SK-N-SH (cell line): ENCODE results near the gene ZDHHC8. TPM values are rescaled to one million over a fixed set of nuclear protein-coding genes. Genes with fewer than 3 reads are reported as not detected.

Source experiments
- CTCF ChIA-PET: fragments of 300-600, 350-600 bp; formaldehyde crosslinking; extraction: SDS; loops from one replicate; lab custom pipeline; 2021; lab: Yijun Ruan, JAX
- POLR2A ChIA-PET: fragments of 350-600 bp; sonication (Branson Sonifier 250); formaldehyde crosslinking; extraction: SDS; loops from one replicate; lab custom pipeline; 2020; ENCODE audit warnings: antibody characterized with exemption, inconsistent platforms; lab: Yijun Ruan, JAX
- DNase-seq: peaks from one replicate; pipeline ENCODE4 v3.0.0; 2012
- H2AFZ ChIP-seq: fragments of 200-600 bp; sonication (generic); 2 replicates; pipeline ENCODE4 v1.8.1; 2016; ENCODE audit warnings: antibody characterized with exemption, mild to moderate bottlenecking, low read depth
- H3F3A ChIP-seq: fragments of 200-600 bp; sonication (generic); replicated peaks from 2 replicates; pipeline ENCODE3; 2016; ENCODE audit warnings: antibody characterized with exemption, mild to moderate bottlenecking; ENCODE audit not compliant: insufficient read depth
- H3K27ac ChIP-seq, 2 experiments: fragments of 200-500 bp in 1 of 2; fragments of 200-600 bp in 1 of 2; sonication (Bioruptor generic) in 1 of 2; sonication (generic), shearing (Covaris generic) in 1 of 2; 2 replicates each; pipeline versions ENCODE4 v1.5.1 to v1.6.1; 2014 to 2016; ENCODE audit warnings: low read depth in 2 of 2, inconsistent platforms in 1 of 2, low read length in 1 of 2, mild to moderate bottlenecking in 1 of 2, mixed read lengths in 1 of 2
- H3K27me3 ChIP-seq: fragments of 200-600 bp; sonication (generic), shearing (Covaris generic); 2 replicates; pipeline ENCODE4 v1.6.1; 2016; ENCODE audit warnings: mixed run types; ENCODE audit not compliant: insufficient read depth
- H3K36me3 ChIP-seq, 2 experiments: fragments of 200-500 bp in 1 of 2; fragments of 200-600 bp in 1 of 2; sonication (Bioruptor generic) in 1 of 2; sonication (generic) in 1 of 2; replicated peaks in 1 of 2; 2 replicates each; pipeline versions ENCODE3 to v1.5.1; 2014 to 2016; ENCODE audit warnings: low read length in 1 of 2, mild to moderate bottlenecking in 1 of 2; ENCODE audit not compliant: insufficient read depth in 2 of 2, control insufficient read depth in 1 of 2
- H3K4me1 ChIP-seq, 2 experiments: fragments of 200-500 bp in 1 of 2; fragments of 200-600 bp in 1 of 2; sonication (Bioruptor generic) in 1 of 2; sonication (generic), shearing (Covaris generic) in 1 of 2; 2 replicates each; pipeline versions ENCODE4 v1.5.1 to v1.6.1; 2014 to 2016; ENCODE audit warnings: low read depth in 1 of 2, low read length in 1 of 2, mixed run types in 1 of 2; ENCODE audit not compliant: insufficient read depth in 2 of 2, control insufficient read depth in 1 of 2
- H3K4me2 ChIP-seq: fragments of 200-600 bp; sonication (generic), shearing (Covaris generic); 2 replicates; pipeline ENCODE4 v1.6.1; 2017; ENCODE audit warnings: mixed run types
- H3K4me3 ChIP-seq, 2 experiments: fragments of 200-500 bp in 1 of 2; fragments of 200-600 bp in 1 of 2; sonication (Bioruptor generic) in 1 of 2; sonication (generic), shearing (Covaris generic) in 1 of 2; 2 replicates each; pipeline versions ENCODE4 v1.5.1 to v1.8.1; 2014 to 2016; ENCODE audit warnings: low read depth in 2 of 2, inconsistent platforms in 1 of 2, low read length in 1 of 2, mild to moderate bottlenecking in 1 of 2, mixed read lengths in 1 of 2, moderate library complexity in 1 of 2
- H3K79me2 ChIP-seq: fragments of 200-600 bp; sonication (generic); 2 replicates; pipeline ENCODE4 v1.8.1; 2017; ENCODE audit warnings: mild to moderate bottlenecking; ENCODE audit not compliant: insufficient read depth
- H3K9ac ChIP-seq: fragments of 200-600 bp; sonication (generic); 2 replicates; pipeline ENCODE4 v1.6.1; 2017; ENCODE audit warnings: mixed run types
- H3K9me2 ChIP-seq: fragments of 200-600 bp; sonication (generic); 2 replicates; pipeline ENCODE4 v1.6.1; 2017; ENCODE audit warnings: mixed run types
- H3K9me3 ChIP-seq: fragments of 200-600 bp; sonication (generic); 2 replicates; pipeline ENCODE4 v1.6.1; 2017; ENCODE audit warnings: mixed run types, mild to moderate bottlenecking, moderate library complexity
- H4K20me1 ChIP-seq: fragments of 200-600 bp; sonication (generic); 2 replicates; pipeline ENCODE4 v1.6.1; 2017; ENCODE audit warnings: mild to moderate bottlenecking, mixed run types; ENCODE audit not compliant: insufficient read depth
- ELF1 ChIP-seq: IDR thresholded peaks from 2 replicates; pipeline ENCODE4 v1.4.0; 2012
- EP300 ChIP-seq, 2 experiments: IDR thresholded peaks; 2 replicates each; pipeline versions ENCODE4 v1.4.0 to v1.6.1; 2012; ENCODE audit warnings: borderline replicate concordance in 1 of 2, low read depth in 1 of 2, low read length in 1 of 2
- EZH2phosphoT487 ChIP-seq: fragments of 200-600 bp; sonication (generic); IDR thresholded peaks from 2 replicates; pipeline ENCODE4 v1.6.1; 2017; ENCODE audit warnings: low read depth, mixed run types, mild to moderate bottlenecking, antibody characterized with exemption, moderate library complexity, borderline replicate concordance
- GATA2 ChIP-seq: sonication (generic); formaldehyde crosslinking; IDR thresholded peaks from 2 replicates; pipeline ENCODE4 v1.5.0; 2020; ENCODE audit warnings: mild to moderate bottlenecking, missing genetic modification reagents
- POLR2AphosphoS5 ChIP-seq: IDR thresholded peaks from 2 replicates; pipeline ENCODE4 v1.6.1; 2012; ENCODE audit warnings: low read depth, low read length
- RAD21 ChIP-seq: IDR thresholded peaks from 2 replicates; pipeline ENCODE4 v1.6.1; 2012; ENCODE audit warnings: mild to moderate bottlenecking, low read length
- WGBS: methylation state at CpG from one replicate; pipeline ENCODE4 v1.1.6; 2017; ENCODE audit warnings: low lambda C conversion rate; 5-methylcytosine and 5-hydroxymethylcytosine counted together
- polyA plus RNA-seq, 3 experiments: library from polyadenylated mRNA; depleted of rRNA; stranded (reverse); fragments of >200 nt; gene quantifications; 2 replicates each; pipeline ENCODE4 v1.2.3, GENCODE V29; 2012
- TF ChIP-seq, protein P1 (sequence below): fragments of 200-600 bp; sonication (generic); IDR thresholded peaks from 2 replicates; pipeline ENCODE4 v1.6.1; 2017; ENCODE audit warnings: antibody characterized with exemption, mild to moderate bottlenecking, moderate library complexity
- TF ChIP-seq, protein P2 (sequence below): IDR thresholded peaks from 2 replicates; pipeline ENCODE4 v1.6.1; 2012; ENCODE audit warnings: mild to moderate bottlenecking, low read depth, low read length, moderate library complexity
- TF ChIP-seq, protein P3 (sequence below): IDR thresholded peaks from 2 replicates; pipeline ENCODE4; 2012

The ZDHHC8 gene
- polyA plus RNA-seq, 1 of the 3 experiments (the other 2 are of a cell fraction): 65.3 TPM

DNA sequence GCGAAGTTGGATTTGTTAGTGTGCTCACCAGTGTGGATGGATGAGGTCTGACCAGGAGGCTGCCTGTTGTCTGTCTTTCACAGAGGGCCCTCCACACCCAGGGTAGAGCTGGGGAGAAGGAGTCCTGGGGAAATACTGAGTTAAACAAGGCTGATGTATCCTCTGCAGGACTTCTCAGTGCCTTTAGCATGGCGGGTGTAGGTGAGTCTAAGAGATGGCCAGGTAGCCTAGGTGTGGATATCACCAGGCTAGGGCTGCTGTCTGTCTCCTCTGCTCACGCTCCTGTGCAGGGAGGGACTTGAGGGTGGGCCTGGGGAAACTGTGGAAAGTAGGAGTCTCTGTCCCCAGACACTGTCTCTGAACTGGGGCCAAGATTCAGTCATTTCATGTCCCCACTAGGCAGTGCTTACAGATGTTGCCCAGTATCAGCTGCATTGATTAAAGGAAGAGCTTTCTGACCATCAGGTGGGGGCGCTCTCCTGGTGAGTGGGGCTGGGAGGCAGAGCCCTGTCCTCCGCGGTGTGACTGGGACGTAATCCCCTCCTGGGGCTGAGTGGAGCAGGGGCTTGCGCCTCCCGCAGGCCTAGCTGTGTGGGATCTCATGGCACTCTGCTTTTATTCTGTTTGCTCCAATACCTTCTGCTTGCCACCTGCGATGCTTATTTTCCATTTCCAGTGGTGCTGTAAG is 54.7 kb downstream of the ZDHHC8 start:
- no peaks in the 10 kb centered on the region for H3K9me2 ChIP-seq
- H3K36me3 ChIP-seq: no peaks in the 10 kb centered on the region
- H3K79me2 ChIP-seq: no peaks in the 10 kb centered on the region
- no peaks in the 10 kb centered on the region for H3K9me3 ChIP-seq
- POLR2A ChIA-PET: no interaction called here
- no peak overlapping the region for H2AFZ ChIP-seq
- no peak overlapping the region for H3K9ac ChIP-seq
- peak; percentile 59 for DNase-seq
- TF ChIP-seq, protein P1, sequence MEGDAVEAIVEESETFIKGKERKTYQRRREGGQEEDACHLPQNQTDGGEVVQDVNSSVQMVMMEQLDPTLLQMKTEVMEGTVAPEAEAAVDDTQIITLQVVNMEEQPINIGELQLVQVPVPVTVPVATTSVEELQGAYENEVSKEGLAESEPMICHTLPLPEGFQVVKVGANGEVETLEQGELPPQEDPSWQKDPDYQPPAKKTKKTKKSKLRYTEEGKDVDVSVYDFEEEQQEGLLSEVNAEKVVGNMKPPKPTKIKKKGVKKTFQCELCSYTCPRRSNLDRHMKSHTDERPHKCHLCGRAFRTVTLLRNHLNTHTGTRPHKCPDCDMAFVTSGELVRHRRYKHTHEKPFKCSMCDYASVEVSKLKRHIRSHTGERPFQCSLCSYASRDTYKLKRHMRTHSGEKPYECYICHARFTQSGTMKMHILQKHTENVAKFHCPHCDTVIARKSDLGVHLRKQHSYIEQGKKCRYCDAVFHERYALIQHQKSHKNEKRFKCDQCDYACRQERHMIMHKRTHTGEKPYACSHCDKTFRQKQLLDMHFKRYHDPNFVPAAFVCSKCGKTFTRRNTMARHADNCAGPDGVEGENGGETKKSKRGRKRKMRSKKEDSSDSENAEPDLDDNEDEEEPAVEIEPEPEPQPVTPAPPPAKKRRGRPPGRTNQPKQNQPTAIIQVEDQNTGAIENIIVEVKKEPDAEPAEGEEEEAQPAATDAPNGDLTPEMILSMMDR: peak; percentile 19; the same call in 1 of the 2 replicates
- no peak for TF ChIP-seq EZH2phosphoT487
- no peaks in the 10 kb centered on the region for H3F3A ChIP-seq
- no peak overlapping the region for H3K4me2 ChIP-seq
- no peaks in the 10 kb centered on the region for H4K20me1 ChIP-seq
- H3K4me1 ChIP-seq: no peaks in the 10 kb centered on the region
- WGBS: 59% methylated on average over 9 of the region's 10 CpGs
- CTCF ChIA-PET: interaction anchor here (0.7 to 2.1 kb wide), 6 partner anchors 10 to 52 kb away, joined by 3 to 9 read pairs (median 3); no protein-coding TSS in a partner anchor
- no peaks in the 10 kb centered on the region for H3K27me3 ChIP-seq
- H3K4me3 ChIP-seq: no peak overlapping the region
- H3K27ac ChIP-seq: no peak overlapping the region

DNA sequence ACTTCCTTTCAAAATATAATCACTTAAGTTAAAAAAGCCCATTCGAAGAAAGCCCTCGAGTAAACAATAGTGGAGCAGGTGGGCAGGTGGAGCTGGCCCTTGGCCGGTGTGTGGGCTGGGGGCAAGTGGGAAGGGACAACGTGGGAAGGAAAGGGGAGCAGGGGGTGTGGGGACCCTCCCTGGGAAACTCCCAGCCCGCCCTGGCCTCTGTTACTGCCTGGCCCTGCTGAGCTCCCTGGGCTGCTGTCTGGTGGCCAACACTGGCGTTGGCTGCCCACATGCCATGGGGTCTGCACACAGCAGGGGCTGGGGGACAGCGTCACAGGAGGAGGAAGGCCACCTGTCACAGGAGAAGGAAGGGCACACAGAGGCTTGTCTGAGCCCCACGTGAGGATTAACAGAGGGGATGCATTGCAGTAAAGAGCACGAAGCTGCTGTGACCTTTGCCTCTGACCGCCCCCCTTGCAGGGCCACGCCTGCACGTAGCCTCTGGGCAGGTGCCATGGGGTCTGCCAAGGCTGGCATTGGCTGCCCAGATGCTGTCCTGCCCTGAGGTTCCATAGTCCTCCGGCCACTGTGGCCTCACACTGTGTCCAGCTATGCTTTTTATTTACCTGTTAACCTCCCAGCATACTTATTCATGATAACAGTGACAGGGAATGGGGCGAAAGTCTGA is 55.4 kb downstream of the ZDHHC8 start:
- CTCF ChIA-PET: interaction anchor here (0.7 to 2.1 kb wide), 5 partner anchors 15 to 52 kb away, joined by 3 to 9 read pairs (median 3); no protein-coding TSS in a partner anchor
- no peak overlapping the region for H3K9ac ChIP-seq
- 47% methylated on average over 10 of the region's 14 CpGs for WGBS
- H3F3A ChIP-seq: no peaks in the 10 kb centered on the region
- POLR2A ChIA-PET: no interaction called here
- no peaks in the 10 kb centered on the region for H3K9me3 ChIP-seq
- no peaks in the 10 kb centered on the region for H3K79me2 ChIP-seq
- no peaks in the 10 kb centered on the region for H3K27me3 ChIP-seq
- no peak for TF ChIP-seq POLR2AphosphoS5
- no peak for TF ChIP-seq EP300 (IDR thresholded peaks at IDR 0.05; ENCODE audit: borderline replicate concordance in 1 of 2, low read depth in 1 of 2, low read length in 1 of 2)
- H3K27ac ChIP-seq: no peak overlapping the region
- no peak overlapping the region for H3K4me2 ChIP-seq
- no peaks in the 10 kb centered on the region for H3K4me1 ChIP-seq
- no peak overlapping the region for H2AFZ ChIP-seq
- DNase-seq: no peak
- no peaks in the 10 kb centered on the region for H3K36me3 ChIP-seq
- H3K9me2 ChIP-seq: no peaks in the 10 kb centered on the region
- no peaks in the 10 kb centered on the region for H4K20me1 ChIP-seq
- H3K4me3 ChIP-seq: no peak overlapping the region

DNA sequence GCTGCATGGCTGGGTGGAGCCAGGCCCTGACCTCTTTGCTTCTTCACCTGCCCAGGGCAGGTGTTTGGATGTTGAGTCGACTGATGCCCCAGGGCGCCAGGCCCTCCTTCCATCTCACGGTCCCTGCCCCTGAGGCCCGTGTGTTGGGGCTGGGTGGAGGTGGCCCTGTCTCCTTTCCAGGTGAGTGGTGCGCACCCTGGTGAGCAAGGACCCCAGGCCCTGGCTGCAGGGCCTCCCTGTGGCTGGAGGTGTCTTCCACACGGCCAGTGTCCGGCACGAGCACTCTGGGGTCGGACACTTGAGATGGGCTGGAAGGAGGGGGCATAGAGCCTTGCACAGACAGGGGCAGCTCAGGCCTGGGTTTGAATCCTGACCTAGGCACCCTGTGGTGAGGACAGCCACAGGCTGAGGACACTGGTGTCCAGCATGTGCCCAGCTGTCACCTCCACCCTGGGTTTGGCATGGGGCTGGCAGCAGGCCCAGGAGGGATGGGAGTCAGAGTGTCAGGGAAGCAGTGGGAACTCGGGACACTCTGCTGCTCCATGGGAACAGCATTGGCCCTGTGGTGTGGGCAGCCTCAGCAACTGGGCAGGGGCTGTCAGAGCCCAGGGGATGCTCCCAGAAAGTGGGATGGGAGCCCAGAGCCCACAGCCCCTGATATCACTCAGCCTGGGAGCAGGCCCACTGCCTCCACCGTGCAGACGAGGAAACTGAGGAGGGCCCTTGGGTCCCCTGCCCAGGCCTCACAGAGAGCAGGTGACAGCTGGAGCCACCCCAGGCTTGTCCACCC is 56.4 kb downstream of the ZDHHC8 start:
- POLR2A ChIA-PET: no interaction called here
- WGBS: 78% methylated on average over 7 of the region's 12 CpGs
- CTCF ChIA-PET: interaction anchor here (1.2 to 2.1 kb wide), 2 partner anchors 17 to 31 kb away, joined by 3 to 9 read pairs; no protein-coding TSS in a partner anchor
- TF ChIP-seq EZH2phosphoT487 (no peak), GATA2 (CRISPR knock-in tag) (no peak), RAD21 (no peak), ELF1 (no peak)
- TF ChIP-seq, protein P2, sequence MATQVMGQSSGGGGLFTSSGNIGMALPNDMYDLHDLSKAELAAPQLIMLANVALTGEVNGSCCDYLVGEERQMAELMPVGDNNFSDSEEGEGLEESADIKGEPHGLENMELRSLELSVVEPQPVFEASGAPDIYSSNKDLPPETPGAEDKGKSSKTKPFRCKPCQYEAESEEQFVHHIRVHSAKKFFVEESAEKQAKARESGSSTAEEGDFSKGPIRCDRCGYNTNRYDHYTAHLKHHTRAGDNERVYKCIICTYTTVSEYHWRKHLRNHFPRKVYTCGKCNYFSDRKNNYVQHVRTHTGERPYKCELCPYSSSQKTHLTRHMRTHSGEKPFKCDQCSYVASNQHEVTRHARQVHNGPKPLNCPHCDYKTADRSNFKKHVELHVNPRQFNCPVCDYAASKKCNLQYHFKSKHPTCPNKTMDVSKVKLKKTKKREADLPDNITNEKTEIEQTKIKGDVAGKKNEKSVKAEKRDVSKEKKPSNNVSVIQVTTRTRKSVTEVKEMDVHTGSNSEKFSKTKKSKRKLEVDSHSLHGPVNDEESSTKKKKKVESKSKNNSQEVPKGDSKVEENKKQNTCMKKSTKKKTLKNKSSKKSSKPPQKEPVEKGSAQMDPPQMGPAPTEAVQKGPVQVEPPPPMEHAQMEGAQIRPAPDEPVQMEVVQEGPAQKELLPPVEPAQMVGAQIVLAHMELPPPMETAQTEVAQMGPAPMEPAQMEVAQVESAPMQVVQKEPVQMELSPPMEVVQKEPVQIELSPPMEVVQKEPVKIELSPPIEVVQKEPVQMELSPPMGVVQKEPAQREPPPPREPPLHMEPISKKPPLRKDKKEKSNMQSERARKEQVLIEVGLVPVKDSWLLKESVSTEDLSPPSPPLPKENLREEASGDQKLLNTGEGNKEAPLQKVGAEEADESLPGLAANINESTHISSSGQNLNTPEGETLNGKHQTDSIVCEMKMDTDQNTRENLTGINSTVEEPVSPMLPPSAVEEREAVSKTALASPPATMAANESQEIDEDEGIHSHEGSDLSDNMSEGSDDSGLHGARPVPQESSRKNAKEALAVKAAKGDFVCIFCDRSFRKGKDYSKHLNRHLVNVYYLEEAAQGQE: no peak
- TF ChIP-seq, protein P3, sequence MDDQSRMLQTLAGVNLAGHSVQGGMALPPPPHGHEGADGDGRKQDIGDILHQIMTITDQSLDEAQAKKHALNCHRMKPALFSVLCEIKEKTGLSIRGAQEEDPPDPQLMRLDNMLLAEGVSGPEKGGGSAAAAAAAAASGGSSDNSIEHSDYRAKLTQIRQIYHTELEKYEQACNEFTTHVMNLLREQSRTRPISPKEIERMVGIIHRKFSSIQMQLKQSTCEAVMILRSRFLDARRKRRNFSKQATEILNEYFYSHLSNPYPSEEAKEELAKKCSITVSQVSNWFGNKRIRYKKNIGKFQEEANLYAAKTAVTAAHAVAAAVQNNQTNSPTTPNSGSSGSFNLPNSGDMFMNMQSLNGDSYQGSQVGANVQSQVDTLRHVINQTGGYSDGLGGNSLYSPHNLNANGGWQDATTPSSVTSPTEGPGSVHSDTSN: no peak

More for the DNA sequence above, 56.4 kb downstream of the ZDHHC8 start:
- no peaks in the 10 kb centered on the region for H3K4me1 ChIP-seq
- DNase-seq: no peak
- no peak overlapping the region for H3K27ac ChIP-seq
- no peaks in the 10 kb centered on the region for H3K36me3 ChIP-seq
- no peaks in the 10 kb centered on the region for H3K9me2 ChIP-seq
- no peak overlapping the region for H3K4me2 ChIP-seq
- H3K9me3 ChIP-seq: no peaks in the 10 kb centered on the region
- no peaks in the 10 kb centered on the region for H3F3A ChIP-seq
- H3K79me2 ChIP-seq: no peaks in the 10 kb centered on the region
- H3K4me3 ChIP-seq: no peak overlapping the region
- no peak overlapping the region for H3K9ac ChIP-seq
- no peaks in the 10 kb centered on the region for H3K27me3 ChIP-seq
- no peaks in the 10 kb centered on the region for H4K20me1 ChIP-seq
- H2AFZ ChIP-seq: no peak overlapping the region
